Putamen (tissue), 1 donor: ENCODE measurements around the gene SLC39A6.
"Not testable (repeated sequence)": the region's sequence is repeated elsewhere in the genome, so short reads cannot be mapped to it uniquely, and the experiment has no call there.

Experiments used
- DNase-seq: peaks from one replicate; pipeline ENCODE4 v3.0.0-alpha.2; 2016; ENCODE audit warnings: low spot score

SLC39A6 gene

GRCh38 chr18:36132756-36133155 is 3.6 kb upstream of the SLC39A6 start:
- no peak for DNase-seq

GRCh38 chr18:36131692-36132483 is 2.7 kb upstream of the SLC39A6 start:
- no peak for DNase-seq

GRCh38 chr18:36130883-36131653 is 1.9 kb upstream of the SLC39A6 start:
- DNase-seq: no peak

- DNase-seq: no peak
These were observed 1.1 kb upstream of the SLC39A6 start for GRCh38 chr18:36130039-36130831.

GRCh38 chr18:36128907-36129299 is 237 bp downstream of the SLC39A6 start:
- no peak for DNase-seq

GRCh38 chr18:36128530-36128870 is 640 bp downstream of the SLC39A6 start:
- peak; percentile 11 for DNase-seq

- DNase-seq: no peak
These were observed 1.2 kb downstream of the SLC39A6 start for GRCh38 chr18:36127836-36128529.

GRCh38 chr18:36126668-36127067 is 2.5 kb downstream of the SLC39A6 start:
- no peak for DNase-seq

DNA sequence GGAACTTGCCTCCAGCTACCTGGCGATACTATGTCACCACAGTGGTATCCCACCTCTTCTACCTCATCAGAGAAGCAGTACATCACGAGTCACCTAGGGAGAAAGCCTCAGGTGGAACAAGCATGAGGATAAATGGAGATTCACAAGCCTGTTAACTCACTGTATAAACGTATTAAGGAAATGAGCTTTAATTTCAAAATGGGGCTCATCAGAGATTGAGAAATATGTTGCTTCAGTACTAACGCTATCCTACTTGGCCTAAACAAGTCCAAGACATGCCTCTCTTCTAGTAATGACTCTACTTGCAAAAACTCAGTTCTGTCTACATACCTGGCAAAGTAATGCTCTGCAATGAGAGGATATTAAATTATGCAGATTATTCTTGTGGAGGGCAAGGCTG is 4.3 kb downstream of the SLC39A6 start:
- no peak for DNase-seq

- DNase-seq: no peak
These were observed 8.8 kb downstream of the SLC39A6 start for GRCh38 chr18:36120297-36120696.

DNA sequence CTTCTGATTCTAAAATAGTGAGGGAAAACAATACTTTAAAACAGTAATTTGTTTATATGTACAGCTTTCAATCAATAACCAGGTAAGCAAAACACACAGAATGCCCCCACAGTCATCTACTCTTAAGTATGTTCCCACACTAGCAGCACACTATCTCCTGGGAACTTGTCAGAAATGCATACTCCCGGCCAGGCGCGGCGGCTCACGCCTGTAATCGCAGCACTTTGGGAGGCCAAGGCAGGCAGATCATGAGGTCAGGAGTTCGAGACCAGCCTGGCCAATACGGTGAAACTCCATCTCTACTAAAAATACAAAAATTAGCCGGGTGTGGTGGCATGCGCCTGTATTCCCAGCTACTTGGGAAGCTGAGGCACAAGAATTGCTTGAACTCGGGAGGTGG is 12.4 kb downstream of the SLC39A6 start:
- DNase-seq: not testable (repeated sequence)

GRCh38 chr18:36114738-36115137 is 14.4 kb downstream of the SLC39A6 start:
- no peak for DNase-seq

DNA sequence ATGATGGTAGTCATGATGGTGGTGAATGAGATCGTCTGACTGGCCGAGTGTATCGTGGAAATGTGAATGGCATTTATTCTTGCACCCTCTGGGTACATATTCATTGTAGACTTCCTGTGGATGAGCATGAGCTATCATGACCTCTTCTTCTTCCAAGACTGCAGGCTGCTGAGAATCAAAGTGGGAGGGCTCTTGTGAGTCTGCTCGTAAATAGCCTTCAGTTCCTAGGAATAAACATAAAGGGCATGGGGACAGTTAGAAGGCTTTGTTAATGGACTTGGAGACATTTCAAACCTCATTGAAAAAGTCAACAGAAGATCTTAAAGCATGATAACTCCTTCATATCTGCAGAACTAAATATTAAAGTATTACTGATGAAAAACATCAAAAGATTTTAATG is 14.9 kb downstream of the SLC39A6 start:
- no peak for DNase-seq

GRCh38 chr18:36112302-36112701 is 16.8 kb downstream of the SLC39A6 start:
- no peak for DNase-seq

GRCh38 chr18:36109737-36110136 is 19.4 kb downstream of the SLC39A6 start:
- DNase-seq: no peak

DNA sequence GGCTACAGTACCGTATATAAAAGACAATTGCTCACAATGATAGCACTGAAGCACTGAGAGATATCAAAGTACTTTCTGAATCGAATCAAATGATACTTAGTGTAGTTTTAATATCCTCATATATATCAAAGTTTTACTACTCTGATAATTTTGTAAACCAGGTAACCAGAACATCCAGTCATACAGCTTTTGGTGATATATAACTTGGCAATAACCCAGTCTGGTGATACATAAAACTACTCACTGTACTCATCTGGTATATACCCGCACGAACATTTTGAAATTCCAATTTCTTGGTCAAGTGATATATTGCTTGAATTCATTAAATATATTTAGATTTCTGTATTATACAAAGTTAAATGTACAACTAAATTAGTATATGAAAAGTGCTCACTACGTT is 20.5 kb downstream of the SLC39A6 start:
- DNase-seq: no peak

DNA sequence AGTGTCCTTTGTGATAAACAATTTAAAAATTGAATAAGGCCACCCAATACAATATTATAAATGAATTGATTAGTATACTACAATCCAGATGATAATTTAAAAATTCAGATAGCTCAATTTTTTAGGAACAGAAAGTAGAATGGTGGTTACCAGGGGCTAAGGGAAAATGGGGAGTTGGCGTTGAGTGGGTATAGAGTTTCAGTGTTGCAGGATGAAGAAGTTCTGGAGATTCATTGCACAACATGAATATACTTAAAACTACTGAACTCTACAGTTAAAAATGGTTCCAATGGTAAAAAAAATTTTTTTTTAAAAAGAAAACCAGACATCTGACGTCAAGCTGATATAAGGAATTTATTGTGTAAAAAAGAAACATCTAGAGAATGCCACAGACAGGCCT is 20.9 kb downstream of the SLC39A6 start:
- DNase-seq: no peak

DNA sequence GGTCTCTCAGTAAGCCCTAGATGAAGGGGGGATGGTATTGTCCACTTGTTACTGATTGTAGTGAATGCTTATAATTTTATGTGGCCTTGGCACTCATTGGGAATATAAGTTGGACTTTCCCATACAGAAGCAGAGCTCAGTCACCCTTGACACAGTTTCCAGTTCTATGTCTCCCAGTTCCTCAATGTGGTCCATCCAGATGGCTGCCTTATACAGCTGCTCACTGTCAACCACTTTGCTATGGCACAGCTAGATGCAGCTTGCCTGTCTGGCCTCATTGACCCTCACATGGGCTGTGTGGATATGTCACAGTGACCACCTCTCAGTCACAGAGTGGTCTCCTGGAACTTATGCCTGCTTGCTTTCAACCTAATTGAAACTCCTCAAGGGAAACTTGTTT is 21.7 kb downstream of the SLC39A6 start:
- DNase-seq: no peak

GRCh38 chr18:36104749-36105148 is 24.4 kb downstream of the SLC39A6 start:
- DNase-seq: no peak

DNA sequence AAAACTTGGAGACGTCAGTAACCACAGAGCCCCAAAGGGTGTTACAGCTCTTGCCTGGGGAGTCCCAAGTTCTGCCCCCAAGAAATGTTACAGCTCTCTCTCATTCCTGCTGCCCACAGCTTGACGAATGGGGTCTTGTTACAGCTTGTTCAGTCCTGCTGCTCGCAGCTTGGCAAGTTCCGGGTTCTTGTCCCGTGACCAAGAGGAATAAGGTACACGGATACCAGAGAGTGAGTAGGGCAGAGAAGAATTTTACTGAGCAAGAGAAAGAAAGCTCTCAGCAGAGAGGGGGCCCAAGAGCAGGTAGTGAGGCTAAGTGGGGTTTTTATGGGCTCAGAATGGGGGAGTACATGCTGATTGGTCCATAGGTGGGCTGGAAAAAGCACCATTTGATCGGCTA is 27.2 kb downstream of the SLC39A6 start:
- no peak for DNase-seq

DNA sequence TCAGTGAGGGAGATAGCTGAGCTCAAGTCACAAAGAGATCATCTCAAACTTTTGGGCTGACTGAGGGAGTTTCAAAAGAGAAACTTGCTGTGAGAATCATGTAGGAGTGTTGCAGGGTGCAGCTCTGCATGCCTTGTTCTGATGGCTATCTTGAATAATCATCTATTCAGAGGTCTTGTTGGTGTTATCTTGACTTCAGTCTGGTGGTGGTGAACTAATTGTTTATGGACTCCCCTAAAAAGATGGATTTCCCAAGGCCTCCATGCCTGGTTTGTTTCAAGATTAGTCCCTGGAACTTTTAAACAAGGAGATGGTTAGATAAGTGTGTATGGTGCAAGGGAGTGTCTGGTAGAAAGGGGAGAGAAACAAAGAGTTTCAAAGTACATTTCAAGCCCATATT is 29.8 kb downstream of the SLC39A6 start:
- DNase-seq: no peak

DNA sequence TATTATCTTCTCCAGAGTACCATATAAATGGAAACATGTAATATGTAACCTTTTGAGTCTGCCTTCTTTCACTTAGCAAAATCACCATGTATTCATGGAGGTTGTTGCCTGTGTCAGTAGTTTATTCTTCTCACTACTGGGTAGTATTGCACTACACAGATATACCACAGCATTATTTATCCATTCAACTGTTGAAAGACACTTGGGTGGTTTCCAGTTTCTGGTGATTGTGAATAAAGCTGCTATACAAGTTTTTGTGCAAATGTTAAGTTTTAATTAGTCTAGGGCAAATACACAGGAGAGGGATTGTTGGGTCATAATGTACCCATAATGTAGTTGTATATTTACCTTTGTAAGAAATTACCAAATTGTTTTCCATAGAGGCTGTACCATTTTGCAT is 32.2 kb downstream of the SLC39A6 start:
- no peak for DNase-seq
